Uterus (tissue), 4 donors: ENCODE data around the gene GALNT9. TPM values are rescaled to one million over a fixed set of nuclear protein-coding genes. Genes with fewer than 3 reads are reported as not detected.

Source experiments
- DNase-seq, 2 donors: peaks; one replicate each; pipeline ENCODE4 v3.0.0-alpha.2; 2019 to 2020
- H3K27ac ChIP-seq, 2 donors: fragments of 200-600 bp; sonication (generic); 1 replicate in 1 of 2; 2 replicates in 1 of 2; pipeline ENCODE4 v1.5.1; 2016 to 2018
- H3K27me3 ChIP-seq, 2 donors: fragments of 200-600 bp; sonication (generic); one replicate each; pipeline ENCODE4 v1.5.1; 2018 to 2019; ENCODE audit warnings: control low read depth in 1 of 2
- H3K36me3 ChIP-seq, 2 donors: fragments of 200-600 bp; sonication (generic); one replicate each; pipeline ENCODE4 v1.5.1; 2019; ENCODE audit warnings: control low read depth in 1 of 2
- H3K4me1 ChIP-seq, 2 donors: fragments of 200-600 bp; sonication (generic); one replicate each; pipeline ENCODE4 v1.5.1; 2018 to 2019; ENCODE audit warnings: control low read depth in 1 of 2
- H3K4me3 ChIP-seq, 2 donors: fragments of 200-600 bp; sonication (generic); 1 replicate in 1 of 2; 2 replicates in 1 of 2; pipeline ENCODE4 v1.5.1; 2018 to 2019; ENCODE audit warnings: mild to moderate bottlenecking in 1 of 2
- H3K9me3 ChIP-seq, 2 donors: fragments of 200-600 bp; sonication (generic); one replicate each; pipeline ENCODE4 v1.5.1; 2019; ENCODE audit warnings: control low read depth in 1 of 2
- POLR2A ChIP-seq, 2 donors: fragments of 450-650 bp; IDR thresholded peaks; one replicate each; pipeline ENCODE4 v1.6.1; 2016; ENCODE audit warnings: antibody characterized with exemption in 2 of 2, mild to moderate bottlenecking in 1 of 2, moderate library complexity in 1 of 2
- intact Hi-C: fragments of 100-400 bp; cut with DNase I; formaldehyde crosslinking; loops from one replicate; pipeline ENCODE4 v1.15.1; 2023; ENCODE audit warnings: low total_unique reads
- total RNA-seq, 4 donors: library from RNA; depleted of rRNA in 3 of 4; stranded (reverse); fragments of >200 nt in 3 of 4; gene quantifications; one replicate each; pipeline versions ENCODE4 v1.1.0 to v1.2.4, GENCODE V29; 2014 to 2023
- TF ChIP-seq, protein P1 (sequence below), 4 experiments: fragments of 200-600 bp in 2 of 4; fragments of 450-650 bp in 2 of 4; sonication (generic) in 2 of 4; IDR thresholded peaks; one replicate each; pipeline ENCODE4 v1.5.1; 2016 to 2019; ENCODE audit warnings: antibody characterized with exemption in 4 of 4, mild to moderate bottlenecking in 2 of 4, moderate library complexity in 1 of 4
- donor health status: DM: yes; HTN: yes; CAD: no.

GALNT9 gene
- total RNA-seq, 4 donors from 2014 or later, result 1.5 to 4.3 TPM; not detected in 2

DNA sequence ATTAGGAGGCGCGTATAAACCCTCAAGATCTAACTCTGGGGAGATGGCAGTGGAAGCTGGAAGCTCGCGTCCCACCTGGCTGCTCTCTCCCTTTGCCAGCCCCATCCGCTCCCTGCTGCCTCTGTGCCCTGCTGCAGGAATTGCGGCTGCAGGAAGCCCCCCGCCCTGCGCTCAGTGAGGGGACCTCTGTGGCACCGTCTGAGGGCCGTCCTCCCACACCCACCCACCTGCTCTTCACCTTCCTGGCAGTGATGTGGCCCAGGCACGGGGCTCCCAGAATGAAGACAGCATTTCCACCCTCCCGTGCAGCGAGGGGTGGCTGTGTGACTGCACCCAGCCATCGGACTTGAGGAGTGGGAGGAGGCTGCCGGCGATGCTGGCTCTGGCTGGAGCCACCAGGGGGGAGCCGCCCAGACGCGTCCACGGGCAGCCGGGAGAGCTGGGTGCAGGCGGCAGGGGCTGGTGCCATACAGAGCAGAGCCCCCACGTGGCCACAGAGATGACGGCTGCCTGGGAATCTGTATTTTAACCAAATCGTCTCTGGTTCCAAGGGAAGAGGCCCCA is 28.3 kb upstream of the GALNT9 start:
- Histone ChIP-seq H3K4me1 (no peaks in the 10 kb centered on the region), H3K27me3 (no peaks in the 10 kb centered on the region), H3K27ac (no peak overlapping the region), H3K36me3 (no peaks in the 10 kb centered on the region), H3K4me3 (no peak overlapping the region), H3K9me3 (no peaks in the 10 kb centered on the region)
- TF ChIP-seq, protein P1, sequence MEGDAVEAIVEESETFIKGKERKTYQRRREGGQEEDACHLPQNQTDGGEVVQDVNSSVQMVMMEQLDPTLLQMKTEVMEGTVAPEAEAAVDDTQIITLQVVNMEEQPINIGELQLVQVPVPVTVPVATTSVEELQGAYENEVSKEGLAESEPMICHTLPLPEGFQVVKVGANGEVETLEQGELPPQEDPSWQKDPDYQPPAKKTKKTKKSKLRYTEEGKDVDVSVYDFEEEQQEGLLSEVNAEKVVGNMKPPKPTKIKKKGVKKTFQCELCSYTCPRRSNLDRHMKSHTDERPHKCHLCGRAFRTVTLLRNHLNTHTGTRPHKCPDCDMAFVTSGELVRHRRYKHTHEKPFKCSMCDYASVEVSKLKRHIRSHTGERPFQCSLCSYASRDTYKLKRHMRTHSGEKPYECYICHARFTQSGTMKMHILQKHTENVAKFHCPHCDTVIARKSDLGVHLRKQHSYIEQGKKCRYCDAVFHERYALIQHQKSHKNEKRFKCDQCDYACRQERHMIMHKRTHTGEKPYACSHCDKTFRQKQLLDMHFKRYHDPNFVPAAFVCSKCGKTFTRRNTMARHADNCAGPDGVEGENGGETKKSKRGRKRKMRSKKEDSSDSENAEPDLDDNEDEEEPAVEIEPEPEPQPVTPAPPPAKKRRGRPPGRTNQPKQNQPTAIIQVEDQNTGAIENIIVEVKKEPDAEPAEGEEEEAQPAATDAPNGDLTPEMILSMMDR (IDR thresholded peaks at IDR 0.05), result no peak
- intact Hi-C loops, result no loop called here
- no peak for DNase-seq

DNA sequence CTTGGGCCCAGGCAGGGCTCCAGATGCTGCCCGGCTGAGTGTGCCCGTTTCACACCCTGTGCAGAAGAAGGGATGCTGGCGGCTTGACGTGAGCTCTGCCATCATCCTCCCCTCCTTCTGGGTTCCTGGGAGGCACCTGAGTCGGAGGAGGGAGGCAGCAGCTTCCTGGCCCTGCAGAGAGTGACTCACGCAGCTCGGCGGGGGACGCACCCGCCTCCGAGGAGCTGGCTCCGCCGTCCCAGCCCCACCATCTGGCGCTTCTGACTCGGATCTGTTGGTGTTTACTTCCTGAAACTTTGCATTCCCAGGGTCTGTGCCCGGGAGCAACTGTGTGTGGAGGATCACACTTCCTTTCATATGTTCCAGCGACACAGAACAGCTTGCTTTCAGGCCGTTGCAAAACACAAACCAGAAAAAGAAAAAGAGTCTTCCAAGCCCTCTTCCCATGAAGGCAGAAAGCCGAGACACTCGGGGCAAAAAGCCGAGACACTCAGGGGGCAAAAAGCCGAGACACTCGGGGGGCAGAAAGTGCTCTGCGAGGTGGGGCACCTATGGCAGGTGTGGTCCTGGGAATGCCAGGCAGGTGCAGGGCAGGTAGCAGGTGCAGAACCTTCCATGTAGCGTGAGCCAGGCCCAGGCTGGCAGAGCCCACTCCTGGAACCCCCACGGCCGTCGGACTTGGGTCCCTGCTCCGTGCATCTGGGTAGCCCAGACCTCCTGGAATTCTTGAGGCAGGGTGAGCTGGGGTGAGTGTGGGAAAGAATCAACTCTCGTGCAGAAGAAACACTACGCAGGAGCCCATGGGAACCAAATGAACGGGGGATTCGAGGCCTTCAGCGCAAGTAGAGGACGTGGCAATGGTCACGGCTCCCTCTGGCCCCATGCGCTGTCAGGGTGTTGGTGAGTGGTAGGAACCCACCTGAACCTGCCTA is 27.6 kb upstream of the GALNT9 start:
- TF ChIP-seq, protein P1 (IDR thresholded peaks at IDR 0.05), result no peak
- no peak for TF ChIP-seq POLR2A (IDR thresholded peaks at IDR 0.05)
- no peaks in the 10 kb centered on the region for H3K4me1 ChIP-seq
- no peak overlapping the region for H3K4me3 ChIP-seq
- H3K27ac ChIP-seq, result no peak overlapping the region
- H3K27me3 ChIP-seq, result no peaks in the 10 kb centered on the region
- no peak for DNase-seq
- intact Hi-C loops, result no loop called here
- H3K36me3 ChIP-seq, result no peaks in the 10 kb centered on the region
- no peaks in the 10 kb centered on the region for H3K9me3 ChIP-seq

DNA sequence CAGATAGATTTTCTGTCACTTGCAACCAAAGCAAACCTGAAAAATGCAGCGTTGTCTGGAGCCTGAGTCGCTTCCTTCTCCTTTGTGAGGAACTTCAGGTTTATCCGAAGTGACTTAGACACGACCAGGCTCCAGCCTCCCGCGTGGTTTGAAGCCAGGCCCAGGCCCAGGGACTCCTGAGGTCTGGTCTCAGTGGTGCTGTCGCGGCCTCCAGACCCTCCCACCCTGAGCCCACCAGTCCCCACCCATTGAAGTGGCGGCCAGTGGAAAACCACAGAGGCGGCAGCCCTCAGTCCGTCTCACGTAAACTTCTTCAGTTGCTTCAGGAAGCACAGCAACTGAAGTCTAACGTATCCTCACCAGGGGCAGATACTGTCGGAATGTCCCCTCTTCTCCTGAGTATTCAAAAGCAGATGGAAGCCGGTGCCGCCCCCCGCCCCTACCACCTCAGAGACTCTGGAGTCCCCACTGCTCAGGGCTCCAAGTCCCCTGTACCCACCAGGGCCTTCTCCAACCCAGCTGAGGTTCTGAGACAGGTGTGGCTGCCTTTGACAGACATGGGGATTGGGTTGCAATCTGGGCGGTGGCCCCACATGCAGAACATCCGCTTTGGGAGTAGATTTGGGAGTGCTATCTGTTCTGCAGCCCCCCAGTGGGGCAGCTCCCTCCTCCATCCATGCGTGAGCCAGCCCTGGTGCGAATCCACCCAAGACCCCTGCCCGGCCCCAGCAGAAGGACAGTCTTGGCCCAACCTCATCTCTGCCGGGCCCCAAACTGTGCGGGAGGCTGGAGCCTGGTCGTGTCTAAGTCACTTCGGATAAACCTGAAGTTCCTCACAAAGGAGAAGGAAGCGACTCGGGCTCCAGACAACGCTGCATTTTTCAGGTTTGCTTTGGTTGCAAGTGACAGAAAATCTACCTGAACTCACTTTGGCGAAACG is 26.6 kb upstream of the GALNT9 start:
- Histone ChIP-seq H3K36me3 (no peaks in the 10 kb centered on the region), H3K9me3 (no peaks in the 10 kb centered on the region), H3K4me3 (no peak overlapping the region), H3K4me1 (no peaks in the 10 kb centered on the region), H3K27me3 (no peaks in the 10 kb centered on the region), H3K27ac (no peak overlapping the region)
- intact Hi-C loops, result no loop called here
- DNase-seq, result no peak
- no peak for TF ChIP-seq POLR2A (IDR thresholded peaks at IDR 0.05)
- TF ChIP-seq, protein P1 (IDR thresholded peaks at IDR 0.05), result no peak

DNA sequence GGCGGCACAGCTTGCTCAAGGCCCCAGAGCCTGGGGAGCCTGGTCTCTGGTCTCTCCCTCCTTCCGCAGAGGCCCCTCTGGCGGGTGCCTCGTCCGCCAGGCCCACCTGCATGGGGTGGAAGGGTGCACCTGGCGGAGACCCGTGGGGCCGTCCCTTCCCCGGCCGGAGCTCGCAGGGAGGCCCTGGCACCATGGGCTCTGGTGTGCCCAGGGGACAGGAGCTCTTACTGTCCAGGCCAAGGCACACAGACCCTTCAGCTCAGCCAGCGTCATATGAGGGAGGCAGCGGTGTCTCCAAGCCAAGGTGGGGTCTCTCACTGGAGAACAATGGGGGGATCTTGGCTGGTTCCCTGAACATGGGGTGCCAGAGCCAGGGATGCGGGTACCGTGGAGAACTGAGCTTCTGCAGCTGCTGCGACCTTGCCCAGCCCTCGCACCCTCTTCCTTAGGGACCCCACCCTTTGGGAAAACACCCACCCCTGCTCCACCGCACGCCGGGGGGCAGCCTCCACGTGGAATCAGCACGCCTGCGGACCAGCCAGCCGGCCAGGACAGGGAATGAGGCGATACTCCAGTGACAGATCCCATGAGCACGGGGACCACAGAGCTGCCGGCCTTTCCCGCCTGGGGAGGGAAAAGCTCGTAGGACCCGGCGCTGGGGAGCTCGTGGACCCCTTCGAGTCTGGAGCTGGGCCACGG is 25.7 kb upstream of the GALNT9 start:
- Histone ChIP-seq H3K27ac (no peak overlapping the region), H3K36me3 (no peaks in the 10 kb centered on the region), H3K4me3 (no peak overlapping the region), H3K4me1 (no peaks in the 10 kb centered on the region), H3K27me3 (no peaks in the 10 kb centered on the region), H3K9me3 (no peaks in the 10 kb centered on the region)
- no peak for TF ChIP-seq POLR2A (IDR thresholded peaks at IDR 0.05)
- TF ChIP-seq, protein P1 (IDR thresholded peaks at IDR 0.05), result no peak
- intact Hi-C loops, result no loop called here
- no peak for DNase-seq
